ENCODE data around the gene RCBTB1.

DNA sequence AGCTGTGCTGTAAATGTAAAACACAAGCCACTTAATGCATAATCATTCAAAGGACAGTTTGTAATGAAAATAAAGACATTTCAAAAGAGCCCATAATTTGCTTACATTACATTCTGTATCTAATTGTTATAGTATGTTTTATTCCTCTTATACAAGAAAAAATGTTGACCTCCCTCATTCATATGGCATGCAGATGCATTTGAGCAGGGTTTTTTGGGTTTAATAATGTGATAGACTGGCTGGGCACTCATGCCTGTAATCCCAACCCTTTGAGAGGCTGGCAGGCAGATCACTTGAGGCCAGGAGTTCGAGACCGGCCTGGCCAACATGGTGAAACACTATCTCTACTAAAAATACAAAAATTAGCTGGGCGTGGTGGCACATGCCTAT lies 31.3 kb upstream of the RCBTB1 start:
- TF ChIP-seq, protein P1, sequence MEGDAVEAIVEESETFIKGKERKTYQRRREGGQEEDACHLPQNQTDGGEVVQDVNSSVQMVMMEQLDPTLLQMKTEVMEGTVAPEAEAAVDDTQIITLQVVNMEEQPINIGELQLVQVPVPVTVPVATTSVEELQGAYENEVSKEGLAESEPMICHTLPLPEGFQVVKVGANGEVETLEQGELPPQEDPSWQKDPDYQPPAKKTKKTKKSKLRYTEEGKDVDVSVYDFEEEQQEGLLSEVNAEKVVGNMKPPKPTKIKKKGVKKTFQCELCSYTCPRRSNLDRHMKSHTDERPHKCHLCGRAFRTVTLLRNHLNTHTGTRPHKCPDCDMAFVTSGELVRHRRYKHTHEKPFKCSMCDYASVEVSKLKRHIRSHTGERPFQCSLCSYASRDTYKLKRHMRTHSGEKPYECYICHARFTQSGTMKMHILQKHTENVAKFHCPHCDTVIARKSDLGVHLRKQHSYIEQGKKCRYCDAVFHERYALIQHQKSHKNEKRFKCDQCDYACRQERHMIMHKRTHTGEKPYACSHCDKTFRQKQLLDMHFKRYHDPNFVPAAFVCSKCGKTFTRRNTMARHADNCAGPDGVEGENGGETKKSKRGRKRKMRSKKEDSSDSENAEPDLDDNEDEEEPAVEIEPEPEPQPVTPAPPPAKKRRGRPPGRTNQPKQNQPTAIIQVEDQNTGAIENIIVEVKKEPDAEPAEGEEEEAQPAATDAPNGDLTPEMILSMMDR (IDR thresholded peaks at IDR 0.05): no peak
- TF ChIP-seq POLR2AphosphoS5 (IDR thresholded peaks at IDR 0.05) (no peak), POLR2A (IDR thresholded peaks at IDR 0.05) (no peak), EP300 (IDR thresholded peaks at IDR 0.05) (no peak)

Data from gastroesophageal sphincter (tissue), 3 donors.